ENCODE measurements around the gene SLC2A11.

The SLC2A11 gene

GRCh38 chr22:23835484-23836144, 22.1 kb upstream of the SLC2A11 start:
- TF ChIP-seq CTCF (IDR thresholded peaks at IDR 0.05; ENCODE audit: control extremely low read depth, extremely low read depth, low read depth, missing control alignments) = no peak
- CTCF ChIA-PET = interaction anchor here (1.0 to 4.0 kb wide), 7 partner anchors 7 to 65 kb away, joined by 3 to 22 read pairs (median 4); partner anchors contain the start of genes MIF and SLC2A11
- no peak for DNase-seq (ENCODE audit: extremely low spot score)
- POLR2A ChIA-PET = interaction anchor here (0.5 kb wide), 1 partner anchor 22 kb away, joined by 3 read pairs; no protein-coding TSS in a partner anchor

GRCh38 chr22:23836281-23836680, 21.4 kb upstream of the SLC2A11 start:
- DNase-seq (ENCODE audit: extremely low spot score) = no peak
- no peak for TF ChIP-seq CTCF (IDR thresholded peaks at IDR 0.05; ENCODE audit: control extremely low read depth, extremely low read depth, low read depth, missing control alignments)
- ChIA-PET CTCF (interaction anchor here (1.0 to 4.0 kb wide), 5 partner anchors 8 to 65 kb away, joined by 3 to 22 read pairs (median 4); partner anchors contain the start of gene SLC2A11), POLR2A (no interaction called here)

- TF ChIP-seq CTCF (IDR thresholded peaks at IDR 0.05; ENCODE audit: control extremely low read depth, extremely low read depth, low read depth, missing control alignments) = no peak
- no peak for DNase-seq (ENCODE audit: extremely low spot score)
- POLR2A ChIA-PET = no interaction called here
- CTCF ChIA-PET = interaction anchor here (1.0 to 4.0 kb wide), 6 partner anchors 8 to 66 kb away, joined by 3 to 22 read pairs (median 4); partner anchors contain the start of gene SLC2A11
These were observed 20.8 kb upstream of the SLC2A11 start for GRCh38 chr22:23836692-23837495.

GRCh38 chr22:23837496-23837859, 20.2 kb upstream of the SLC2A11 start:
- DNase-seq (ENCODE audit: extremely low spot score) = no peak
- CTCF ChIA-PET = interaction anchor here (1.2 to 4.0 kb wide), 4 partner anchors 11 to 20 kb away, joined by 3 to 22 read pairs (median 5); partner anchors contain the start of gene SLC2A11

GRCh38 chr22:23837911-23838680, 19.6 kb upstream of the SLC2A11 start:
- DNase-seq (ENCODE audit: extremely low spot score) = no peak
- no peak for TF ChIP-seq CTCF (IDR thresholded peaks at IDR 0.05; ENCODE audit: control extremely low read depth, extremely low read depth, low read depth, missing control alignments)
- ChIA-PET POLR2A (no interaction called here), CTCF (interaction anchor here (0.9 to 1.2 kb wide), 2 partner anchors 12 to 15 kb away, joined by 3 to 5 read pairs; no protein-coding TSS in a partner anchor)

More at GRCh38 chr22:23837496-23837859, 20.2 kb upstream of the SLC2A11 start:
- TF ChIP-seq CTCF (IDR thresholded peaks at IDR 0.05; ENCODE audit: control extremely low read depth, extremely low read depth, low read depth, missing control alignments) = no peak
- POLR2A ChIA-PET = no interaction called here

Measured in GM10248 (cell line).